GM23338 (cell line): ENCODE measurements around the gene APP. TPM values are rescaled to one million over a fixed set of nuclear protein-coding genes. Genes with fewer than 3 reads are reported as not detected.

ENCODE experiments used
- ATAC-seq: fragments of 200-7000 bp; cut with Tn5 transposase; 3 replicates; pipeline ENCODE4 v1.9.1; 2020
- DNase-seq: peaks from one replicate; pipeline ENCODE4 v3.0.0-alpha.2; 2015; ENCODE audit warnings: low spot score
- H2AFZ ChIP-seq: fragments of 200-600 bp; sonication (generic); 2 replicates; pipeline ENCODE4 v1.8.0; 2016; ENCODE audit warnings: antibody characterized with exemption, mild to moderate bottlenecking, moderate library complexity
- H3F3A ChIP-seq: fragments of 200-600 bp; sonication (generic); replicated peaks from 2 replicates; pipeline ENCODE4 v1.8.0; 2017; ENCODE audit warnings: antibody characterized with exemption, mixed run types, low read depth
- H3K27ac ChIP-seq: fragments of 200-600 bp; sonication (generic); 2 replicates; pipeline ENCODE4 v1.6.1; 2016; ENCODE audit warnings: low read depth
- H3K27me3 ChIP-seq: fragments of 200-600 bp; sonication (generic); 2 replicates; pipeline ENCODE4 v1.8.0; 2016; ENCODE audit warnings: mild to moderate bottlenecking, mixed run types, moderate library complexity; ENCODE audit not compliant: insufficient read depth
- H3K36me3 ChIP-seq: fragments of 200-600 bp; sonication (generic); 2 replicates; pipeline ENCODE4 v1.8.0; 2016; ENCODE audit warnings: mild to moderate bottlenecking; ENCODE audit not compliant: insufficient read depth
- H3K4me1 ChIP-seq: fragments of 200-600 bp; sonication (generic); 2 replicates; pipeline ENCODE4 v1.8.0; 2016; ENCODE audit warnings: mild to moderate bottlenecking, moderate library complexity; ENCODE audit not compliant: insufficient read depth
- H3K4me2 ChIP-seq: fragments of 200-600 bp; sonication (generic); 2 replicates; pipeline ENCODE4 v1.7.1; 2017; ENCODE audit warnings: mixed run types
- H3K4me3 ChIP-seq: fragments of 200-600 bp; sonication (generic); 2 replicates; pipeline ENCODE4 v1.6.1; 2016; ENCODE audit warnings: mixed run types
- H3K79me2 ChIP-seq: fragments of 200-600 bp; sonication (generic); replicated peaks from 2 replicates; pipeline ENCODE4 v1.8.0; 2017; ENCODE audit warnings: mild to moderate bottlenecking; ENCODE audit not compliant: insufficient read depth
- H3K9me2 ChIP-seq: fragments of 200-600 bp; sonication (generic); 2 replicates; pipeline ENCODE4 v1.8.0; 2017; ENCODE audit not compliant: insufficient read depth
- H4K20me1 ChIP-seq: fragments of 200-600 bp; sonication (generic); replicated peaks from 2 replicates; pipeline ENCODE4 v1.8.0; 2017; ENCODE audit warnings: mild to moderate bottlenecking; ENCODE audit not compliant: insufficient read depth
- H3K27ac Mint-ChIP-seq: 2 replicates; pipeline ENCODE4 v1.8.0; 2020; ENCODE audit warnings: inconsistent platforms, mild to moderate bottlenecking, moderate library complexity, mixed read lengths
- H3K27me3 Mint-ChIP-seq: 3 replicates; pipeline ENCODE4 v1.8.0; 2022; ENCODE audit warnings: low read depth, mild to moderate bottlenecking, moderate library complexity, mixed read lengths, inconsistent platforms; ENCODE audit not compliant: insufficient read depth, poor library complexity
- H3K36me3 Mint-ChIP-seq: 3 replicates; pipeline ENCODE4 v1.8.0; 2021; ENCODE audit warnings: low read depth, mild to moderate bottlenecking, inconsistent platforms, moderate library complexity, mixed read lengths
- H3K4me1 Mint-ChIP-seq: 3 replicates; pipeline ENCODE4 v1.8.0; 2020; ENCODE audit warnings: mild to moderate bottlenecking, inconsistent platforms, mixed read lengths
- H3K4me3 Mint-ChIP-seq: 3 replicates; pipeline ENCODE4 v1.8.0; 2021; ENCODE audit warnings: moderate library complexity, mild to moderate bottlenecking, inconsistent platforms, mixed read lengths
- H3K9me3 Mint-ChIP-seq: 3 replicates; pipeline ENCODE4 v1.8.0; 2020; ENCODE audit warnings: moderate library complexity, mild to moderate bottlenecking, inconsistent platforms, mixed read lengths
- CREB1 ChIP-seq: fragments of 250-450 bp; sonication (Bioruptor Pico); IDR thresholded peaks from 2 replicates; pipeline ENCODE4 v1.5.0; 2020; ENCODE audit warnings: low read depth, mild to moderate bottlenecking, moderate library complexity
- CTCF ChIP-seq, 2 experiments: fragments of 200-600 bp in 1 of 2; sonication (generic) in 1 of 2; conservative IDR thresholded peaks; 2 replicates each; pipeline versions ENCODE4 v1.5.1 to v1.6.1; 2016 to 2017; ENCODE audit warnings: antibody characterized with exemption in 2 of 2, low read depth in 2 of 2, mild to moderate bottlenecking in 2 of 2, moderate library complexity in 1 of 2
- ETS1 ChIP-seq: IDR thresholded peaks from 2 replicates; pipeline ENCODE4 v1.6.1; 2016; ENCODE audit warnings: antibody characterized with exemption
- EZH2 ChIP-seq: fragments of 200-600 bp; sonication (generic); IDR thresholded peaks from one replicate; pipeline ENCODE4 v1.8.0; 2017; ENCODE audit warnings: antibody characterized with exemption, mild to moderate bottlenecking, low read depth; ENCODE audit not compliant: unreplicated experiment
- EZH2phosphoT487 ChIP-seq: fragments of 200-600 bp; sonication (generic); IDR thresholded peaks from one replicate; pipeline ENCODE4 v1.8.1; 2018; ENCODE audit warnings: antibody characterized with exemption; ENCODE audit not compliant: unreplicated experiment
- JUNB ChIP-seq: IDR thresholded peaks from one replicate; pipeline ENCODE4 v1.6.1; 2016; ENCODE audit warnings: antibody characterized with exemption; ENCODE audit not compliant: unreplicated experiment
- NANOG ChIP-seq: IDR thresholded peaks from 2 replicates; pipeline ENCODE4 v1.6.1; 2016; ENCODE audit warnings: antibody characterized with exemption, borderline replicate concordance
- STAT1 ChIP-seq: IDR thresholded peaks from one replicate; pipeline ENCODE4 v1.6.1; 2016; ENCODE audit warnings: antibody characterized with exemption; ENCODE audit not compliant: unreplicated experiment
- ZNF114 ChIP-seq: fragments of 250-450 bp; sonication (Bioruptor Pico); IDR thresholded peaks from 2 replicates; pipeline ENCODE4 v1.5.0; 2020; ENCODE audit warnings: mild to moderate bottlenecking, moderate library complexity
- ZNF331 ChIP-seq: fragments of 250-450 bp; sonication (Bioruptor Pico); IDR thresholded peaks from 2 replicates; pipeline ENCODE4 v1.5.0; 2020; ENCODE audit warnings: low read depth, mild to moderate bottlenecking, moderate library complexity
- polyA plus RNA-seq: library from polyadenylated mRNA; unstranded; fragments of >200 nt; fragmentation: Nextera tagmentation; extraction: Ambion mirVana; gene quantifications from 2 replicates; pipeline ENCODE4 v1.2.1, GENCODE V29; 2016
- total RNA-seq: library from RNA; depleted of rRNA; stranded (reverse); fragments of >200 nt; shearing (Covaris generic); gene quantifications from 2 replicates; pipeline ENCODE4 v1.2.3, GENCODE V29; 2014

APP gene
- total and polyA plus RNA-seq, 2 experiments from 2014 or later: 69.4 to 444 TPM

GRCh38 chr21:25836396-25836795 is 334.2 kb downstream of the APP start:
- Histone ChIP-seq H3F3A (no peaks in the 10 kb centered on the region), H4K20me1 (no peaks in the 10 kb centered on the region), H3K79me2 (no peaks in the 10 kb centered on the region), H3K27me3 (no peaks in the 10 kb centered on the region), H3K4me1 (no peaks in the 10 kb centered on the region), H3K4me2 (no peak overlapping the region), H3K4me3 (no peak overlapping the region), H3K27ac (no peak overlapping the region), H2AFZ (no peak overlapping the region), H3K9me2 (peaks cover 18% of the 10 kb centered on the region; the same call in 1 of the 2 replicates), H3K36me3 (no peaks in the 10 kb centered on the region; the same call in 1 of the 2 replicates)
- no peak for DNase-seq
- peaks cover 15% of the 10 kb centered on the region for H3K9me3 Mint-ChIP-seq
- no peak for ATAC-seq
- peaks cover 2% of the 10 kb centered on the region for H3K27me3 Mint-ChIP-seq
- no peak for TF ChIP-seq CREB1
- no peak for TF ChIP-seq EZH2
- no peak for TF ChIP-seq STAT1
- TF ChIP-seq CTCF (conservative IDR thresholded peaks at IDR 0.05; ENCODE audit: low read depth in 2 of 2): no peak
- TF ChIP-seq NANOG: no peak
- TF ChIP-seq EZH2phosphoT487: no peak
- TF ChIP-seq ETS1: no peak
- TF ChIP-seq ZNF114 (CRISPR knock-in tag): no peak
- TF ChIP-seq JUNB: no peak
- no peaks in the 10 kb centered on the region for H3K4me1 Mint-ChIP-seq
- no peak overlapping the region for H3K27ac Mint-ChIP-seq
- H3K4me3 Mint-ChIP-seq: no peak overlapping the region
- H3K36me3 Mint-ChIP-seq: peaks cover 3% of the 10 kb centered on the region; the same call in 2 of the 3 replicates

GRCh38 chr21:25834381-25834780 is 336.2 kb downstream of the APP start:
- Histone ChIP-seq H3K79me2 (no peaks in the 10 kb centered on the region), H3K4me3 (no peak overlapping the region), H4K20me1 (no peaks in the 10 kb centered on the region), H3K36me3 (no peaks in the 10 kb centered on the region; the same call in 1 of the 2 replicates), H3K27ac (no peak overlapping the region), H3F3A (no peaks in the 10 kb centered on the region), H3K27me3 (no peaks in the 10 kb centered on the region), H3K4me1 (no peaks in the 10 kb centered on the region), H3K9me2 (peaks cover 6% of the 10 kb centered on the region; the same call in 1 of the 2 replicates), H2AFZ (no peak overlapping the region), H3K4me2 (no peak overlapping the region)
- TF ChIP-seq ZNF331 (CRISPR knock-in tag): no peak
- TF ChIP-seq CTCF (conservative IDR thresholded peaks at IDR 0.05; ENCODE audit: low read depth in 2 of 2): no peak
- TF ChIP-seq ETS1: no peak
- no peak for TF ChIP-seq EZH2phosphoT487
- ATAC-seq (no peak), DNase-seq (no peak)
- peaks cover 3% of the 10 kb centered on the region; the same call in 2 of the 3 replicates for H3K36me3 Mint-ChIP-seq
- H3K9me3 Mint-ChIP-seq: peaks cover 15% of the 10 kb centered on the region
- H3K4me1 Mint-ChIP-seq: no peaks in the 10 kb centered on the region
- no peak overlapping the region for H3K27ac Mint-ChIP-seq
- no peak overlapping the region for H3K4me3 Mint-ChIP-seq
- peaks cover 2% of the 10 kb centered on the region for H3K27me3 Mint-ChIP-seq
